ENCODE data around the gene C5orf15. TPM values are rescaled to one million over a fixed set of nuclear protein-coding genes. Genes with fewer than 3 reads are reported as not detected.

The C5orf15 gene
- polyA plus RNA-seq, 1 donor: 73.8 TPM

- H3K36me3 ChIP-seq (ENCODE audit: control insufficient read depth, insufficient read depth, low read length): no peaks in the 10 kb centered on the region
- no peaks in the 10 kb centered on the region for H3K27me3 ChIP-seq (ENCODE audit: control insufficient read depth, insufficient read depth, low read length)
- no peak for DNase-seq
- no peaks in the 10 kb centered on the region for H3K9me3 ChIP-seq (ENCODE audit: control insufficient read depth, low read depth, low read length)
- no CpG with 5 or more reads among the region's 8 CpGs for WGBS (ENCODE audit: insufficient coverage, low lambda C conversion rate)
- H3K4me3 ChIP-seq (ENCODE audit: low read length): no peak overlapping the region
- H3K27ac ChIP-seq (ENCODE audit: low read length): no peak overlapping the region
- H3K4me1 ChIP-seq (ENCODE audit: control insufficient read depth, insufficient read depth, low read length): no peaks in the 10 kb centered on the region
Measured at GRCh38 chr5:133913413-133914155, 54.8 kb downstream of the C5orf15 start.

GRCh38 chr5:133912951-133913350 lies 55.5 kb downstream of the C5orf15 start:
- Histone ChIP-seq H3K36me3 (ENCODE audit: control insufficient read depth, insufficient read depth, low read length) (no peaks in the 10 kb centered on the region), H3K27ac (ENCODE audit: low read length) (no peak overlapping the region), H3K27me3 (ENCODE audit: control insufficient read depth, insufficient read depth, low read length) (no peaks in the 10 kb centered on the region), H3K9me3 (ENCODE audit: control insufficient read depth, low read depth, low read length) (no peaks in the 10 kb centered on the region), H3K4me3 (ENCODE audit: low read length) (no peak overlapping the region), H3K4me1 (ENCODE audit: control insufficient read depth, insufficient read depth, low read length) (no peaks in the 10 kb centered on the region)
- no CpG with 5 or more reads among the region's 10 CpGs for WGBS (ENCODE audit: insufficient coverage, low lambda C conversion rate)
- DNase-seq: no peak

- no peak overlapping the region for H3K4me3 ChIP-seq (ENCODE audit: low read length)
- H3K9me3 ChIP-seq (ENCODE audit: control insufficient read depth, low read depth, low read length): no peaks in the 10 kb centered on the region
- H3K27ac ChIP-seq (ENCODE audit: low read length): no peak overlapping the region
- peaks cover 8% of the 10 kb centered on the region for H3K4me1 ChIP-seq (ENCODE audit: control insufficient read depth, insufficient read depth, low read length)
- H3K36me3 ChIP-seq (ENCODE audit: control insufficient read depth, insufficient read depth, low read length): no peaks in the 10 kb centered on the region
- no CpG with 5 or more reads among the region's 6 CpGs for WGBS (ENCODE audit: insufficient coverage, low lambda C conversion rate)
- DNase-seq: no peak
- H3K27me3 ChIP-seq (ENCODE audit: control insufficient read depth, insufficient read depth, low read length): no peaks in the 10 kb centered on the region
Measured at GRCh38 chr5:133910571-133910970, 57.9 kb downstream of the C5orf15 start.

GRCh38 chr5:133909603-133910002 lies 58.8 kb downstream of the C5orf15 start:
- Histone ChIP-seq H3K4me1 (ENCODE audit: control insufficient read depth, insufficient read depth, low read length) (peaks cover 11% of the 10 kb centered on the region), H3K36me3 (ENCODE audit: control insufficient read depth, insufficient read depth, low read length) (no peaks in the 10 kb centered on the region)
- no CpG with 5 or more reads among the region's 4 CpGs for WGBS (ENCODE audit: insufficient coverage, low lambda C conversion rate)

DNA sequence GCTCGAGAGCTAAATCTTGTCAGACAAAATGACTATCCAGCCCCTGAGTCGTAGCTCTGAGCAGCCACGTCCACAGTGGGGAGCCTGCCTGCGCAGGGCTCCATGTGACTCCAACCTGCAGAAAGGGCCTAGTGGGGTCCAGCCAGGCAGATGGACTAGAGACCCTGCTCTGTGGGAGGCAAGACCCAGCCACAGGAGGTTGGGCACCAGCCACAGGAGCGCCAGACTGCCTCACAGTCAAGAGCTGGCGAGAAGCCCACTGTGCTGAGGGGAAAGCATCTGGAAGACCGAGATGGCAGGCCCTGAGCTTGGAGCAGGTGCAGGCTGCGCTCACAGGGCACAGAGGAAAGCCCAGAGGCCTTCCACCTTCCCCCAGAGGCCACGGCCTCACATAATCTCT lies 61.4 kb downstream of the C5orf15 start:
- no peak overlapping the region for H3K4me3 ChIP-seq (ENCODE audit: low read length)
- H3K4me1 ChIP-seq (ENCODE audit: control insufficient read depth, insufficient read depth, low read length): peaks cover 20% of the 10 kb centered on the region
- DNase-seq: no peak
- H3K27me3 ChIP-seq (ENCODE audit: control insufficient read depth, insufficient read depth, low read length): no peaks in the 10 kb centered on the region
- H3K36me3 ChIP-seq (ENCODE audit: control insufficient read depth, insufficient read depth, low read length): no peaks in the 10 kb centered on the region
- H3K27ac ChIP-seq (ENCODE audit: low read length): no peak overlapping the region
- no CpG with 5 or more reads among the region's 9 CpGs for whole genome bisulfite sequencing (ENCODE audit: insufficient coverage, low lambda C conversion rate)
- H3K9me3 ChIP-seq (ENCODE audit: control insufficient read depth, low read depth, low read length): no peaks in the 10 kb centered on the region

More at GRCh38 chr5:133909603-133910002, 58.8 kb downstream of the C5orf15 start:
- no peaks in the 10 kb centered on the region for H3K9me3 ChIP-seq (ENCODE audit: control insufficient read depth, low read depth, low read length)
- no peak for DNase-seq
- no peaks in the 10 kb centered on the region for H3K27me3 ChIP-seq (ENCODE audit: control insufficient read depth, insufficient read depth, low read length)
- H3K27ac ChIP-seq (ENCODE audit: low read length): no peak overlapping the region
- no peak overlapping the region for H3K4me3 ChIP-seq (ENCODE audit: low read length)

DNA sequence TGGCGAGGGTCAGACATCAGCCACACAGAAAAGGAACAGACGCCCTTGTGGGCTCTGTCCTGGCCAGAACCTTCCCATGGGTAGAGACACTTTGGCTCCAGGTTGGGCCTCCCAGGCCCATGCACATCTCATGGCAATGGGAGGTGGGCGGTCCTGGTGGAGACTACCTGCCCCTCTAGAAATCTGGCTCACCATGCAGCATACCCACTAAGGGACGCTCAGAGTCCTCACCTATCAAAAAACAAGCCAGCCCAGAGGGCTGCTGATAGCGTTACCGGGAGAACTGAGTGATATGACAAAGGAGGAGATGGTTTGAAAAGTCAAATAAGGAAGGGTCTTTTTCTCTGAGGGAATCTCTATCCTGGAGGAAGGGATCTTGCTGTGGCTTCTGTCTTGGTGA lies 62.1 kb downstream of the C5orf15 start:
- no CpG with 5 or more reads among the region's 6 CpGs for WGBS (ENCODE audit: insufficient coverage, low lambda C conversion rate)
- H3K4me1 ChIP-seq (ENCODE audit: control insufficient read depth, insufficient read depth, low read length): peaks cover 20% of the 10 kb centered on the region
- H3K9me3 ChIP-seq (ENCODE audit: control insufficient read depth, low read depth, low read length): no peaks in the 10 kb centered on the region
- no peak for DNase-seq
- H3K27me3 ChIP-seq (ENCODE audit: control insufficient read depth, insufficient read depth, low read length): no peaks in the 10 kb centered on the region
- H3K27ac ChIP-seq (ENCODE audit: low read length): peak overlapping the region; percentile 80
- no peaks in the 10 kb centered on the region for H3K36me3 ChIP-seq (ENCODE audit: control insufficient read depth, insufficient read depth, low read length)
- H3K4me3 ChIP-seq (ENCODE audit: low read length): no peak overlapping the region

Other genes starting within 250 kb of the C5orf15 start
- gene VDAC1, start 36.4 kb upstream of the C5orf15 start, polyA plus RNA-seq: 255 TPM
- gene TCF7, start 146.1 kb upstream of the C5orf15 start, polyA plus RNA-seq: 9.7 TPM
- gene SKP1, start 208.3 kb upstream of the C5orf15 start, polyA plus RNA-seq: 490 TPM